GM12891 (cell line): Measurements from ENCODE around the gene TSACC.

Experiments used
- PAX5 ChIP-seq: IDR thresholded peaks from 2 replicates; pipeline ENCODE4 v1.6.1; 2011; ENCODE audit warnings: low read length, moderate library complexity, mild to moderate bottlenecking; ENCODE audit not compliant: insufficient read depth, severe bottlenecking
- POLR2A ChIP-seq: IDR thresholded peaks from 2 replicates; pipeline ENCODE4 v1.6.1; 2011; ENCODE audit warnings: low read depth, low read length, control low read depth
- POLR2AphosphoS5 ChIP-seq: IDR thresholded peaks from 2 replicates; pipeline ENCODE4 v1.6.1; 2011; ENCODE audit warnings: low read depth, low read length, control low read depth
- SPI1 ChIP-seq: IDR thresholded peaks from 2 replicates; pipeline ENCODE4 v1.6.1; 2011; ENCODE audit warnings: low read depth, low read length, control low read depth
- TAF1 ChIP-seq: IDR thresholded peaks from 2 replicates; pipeline ENCODE4 v1.6.1; 2011; ENCODE audit warnings: low read depth, low read length, control low read depth

DNA sequence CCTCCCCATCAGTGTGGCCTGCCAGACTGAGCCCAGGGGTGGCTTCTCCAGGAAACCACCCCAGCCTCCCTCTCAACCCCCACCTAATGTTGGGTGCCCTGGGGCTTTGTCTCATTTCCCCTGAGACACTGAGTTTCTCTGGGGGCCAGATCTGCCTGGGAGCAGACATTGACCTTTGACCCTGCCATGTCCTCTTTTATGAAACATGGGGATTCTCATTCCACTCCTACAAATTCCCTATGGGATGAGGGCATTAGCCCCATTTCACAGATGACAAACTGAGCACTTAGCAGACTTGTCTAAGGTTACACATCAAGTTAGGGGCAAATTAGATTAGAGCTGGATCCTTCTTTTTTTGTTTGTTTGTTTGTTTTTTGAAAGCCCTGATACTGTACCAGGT, 54.8 kb downstream of the TSACC start:
- TF ChIP-seq TAF1 (no peak), POLR2AphosphoS5 (no peak), POLR2A (no peak), SPI1 (no peak), PAX5 (no peak)
